HPDE6-E6E7 (cell line): ENCODE data around the gene ZBTB38.

Experiments used
- DNase-seq: peaks from one replicate; pipeline ENCODE4 v3.0.0; 2011; ENCODE audit warnings: missing footprints; ENCODE audit errors: extremely low spot score

The ZBTB38 gene

GRCh38 chr3:141403576-141403975 lies 35.3 kb downstream of the ZBTB38 start:
- no peak for DNase-seq

- no peak for DNase-seq
Observed at GRCh38 chr3:141405025-141405424, 36.7 kb downstream of the ZBTB38 start.

DNA sequence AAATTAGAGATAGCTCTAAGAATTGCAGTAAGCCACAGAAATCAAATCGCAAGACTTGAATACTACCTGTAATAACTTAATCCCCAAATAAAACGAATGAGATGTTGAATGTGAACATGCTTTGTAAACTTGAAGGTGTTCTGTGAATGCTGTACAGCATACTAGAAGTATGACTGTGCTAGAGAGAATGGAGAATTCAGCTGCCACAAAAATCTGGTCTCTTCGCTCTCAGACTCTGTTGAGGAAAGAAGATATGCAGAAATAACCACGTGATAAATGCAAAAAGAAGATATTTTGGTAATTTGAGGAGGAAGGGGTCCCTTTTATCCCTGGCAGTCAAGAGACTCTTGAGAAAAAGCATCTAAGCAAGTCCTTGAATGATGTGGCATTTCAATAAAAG lies 37.3 kb downstream of the ZBTB38 start:
- no peak for DNase-seq

DNA sequence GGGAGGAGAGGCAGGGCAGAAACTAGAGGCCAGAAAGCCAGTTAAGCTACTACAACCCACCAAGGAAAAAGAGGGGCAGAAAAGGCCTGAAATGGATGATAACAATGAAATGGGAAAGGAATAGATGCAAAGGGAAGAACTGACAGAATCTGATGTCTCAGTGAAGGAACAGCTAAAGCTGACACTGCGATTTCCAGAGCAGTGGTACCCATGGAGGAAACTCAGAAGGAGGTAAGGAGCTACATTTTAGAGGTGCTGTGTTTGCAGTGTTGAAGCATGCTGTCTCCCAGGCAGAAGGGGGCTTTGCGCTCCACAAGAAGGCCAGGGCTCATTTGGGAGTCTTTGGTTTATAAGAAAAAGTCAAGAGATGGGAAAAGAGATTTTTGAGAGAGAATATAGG lies 38.0 kb downstream of the ZBTB38 start:
- DNase-seq = no peak

GRCh38 chr3:141407047-141407446 lies 38.7 kb downstream of the ZBTB38 start:
- peak; percentile 63 for DNase-seq

GRCh38 chr3:141407825-141408224 lies 39.5 kb downstream of the ZBTB38 start:
- no peak for DNase-seq

GRCh38 chr3:141408596-141408995 lies 40.3 kb downstream of the ZBTB38 start:
- no peak for DNase-seq

DNA sequence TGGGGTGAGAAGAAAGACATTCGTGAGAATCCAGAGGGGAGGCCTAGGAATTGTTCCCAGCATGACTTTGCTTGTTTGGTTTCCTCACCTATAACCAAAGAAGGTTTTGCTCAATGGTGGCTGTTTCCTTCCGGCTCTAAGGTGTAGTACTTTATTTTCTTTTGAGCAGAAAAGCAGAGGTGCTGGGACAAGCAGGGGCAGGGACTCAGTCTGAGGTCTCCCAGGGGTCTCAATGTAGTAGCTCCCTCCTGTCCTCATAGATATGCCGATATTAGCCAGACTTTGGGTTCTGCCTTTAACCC lies 41.6 kb downstream of the ZBTB38 start:
- no peak for DNase-seq

DNA sequence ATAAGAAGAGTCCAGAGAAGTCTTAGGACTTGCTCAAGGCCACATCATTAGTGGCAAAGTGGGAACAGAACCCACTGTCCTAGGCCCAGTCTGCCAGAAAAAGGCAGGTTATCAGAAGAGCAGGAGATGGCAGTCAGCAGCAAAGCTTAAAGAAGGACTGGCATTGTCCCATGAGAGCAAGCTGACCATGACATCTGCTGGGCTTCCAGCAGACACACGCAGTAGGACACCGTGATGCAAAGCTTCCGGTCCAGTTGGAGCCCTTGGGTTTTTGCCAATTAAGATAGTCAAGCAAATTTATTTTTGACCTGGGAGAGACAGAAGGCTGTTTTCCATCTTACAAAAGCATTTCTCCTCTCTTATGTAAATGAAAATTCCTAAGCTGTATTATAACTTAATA lies 42.1 kb downstream of the ZBTB38 start:
- no peak for DNase-seq

- peak; percentile 44 for DNase-seq
Observed at GRCh38 chr3:141410846-141411245, 42.5 kb downstream of the ZBTB38 start.

- DNase-seq = no peak
Observed at GRCh38 chr3:141411251-141411771, 43.0 kb downstream of the ZBTB38 start.

DNA sequence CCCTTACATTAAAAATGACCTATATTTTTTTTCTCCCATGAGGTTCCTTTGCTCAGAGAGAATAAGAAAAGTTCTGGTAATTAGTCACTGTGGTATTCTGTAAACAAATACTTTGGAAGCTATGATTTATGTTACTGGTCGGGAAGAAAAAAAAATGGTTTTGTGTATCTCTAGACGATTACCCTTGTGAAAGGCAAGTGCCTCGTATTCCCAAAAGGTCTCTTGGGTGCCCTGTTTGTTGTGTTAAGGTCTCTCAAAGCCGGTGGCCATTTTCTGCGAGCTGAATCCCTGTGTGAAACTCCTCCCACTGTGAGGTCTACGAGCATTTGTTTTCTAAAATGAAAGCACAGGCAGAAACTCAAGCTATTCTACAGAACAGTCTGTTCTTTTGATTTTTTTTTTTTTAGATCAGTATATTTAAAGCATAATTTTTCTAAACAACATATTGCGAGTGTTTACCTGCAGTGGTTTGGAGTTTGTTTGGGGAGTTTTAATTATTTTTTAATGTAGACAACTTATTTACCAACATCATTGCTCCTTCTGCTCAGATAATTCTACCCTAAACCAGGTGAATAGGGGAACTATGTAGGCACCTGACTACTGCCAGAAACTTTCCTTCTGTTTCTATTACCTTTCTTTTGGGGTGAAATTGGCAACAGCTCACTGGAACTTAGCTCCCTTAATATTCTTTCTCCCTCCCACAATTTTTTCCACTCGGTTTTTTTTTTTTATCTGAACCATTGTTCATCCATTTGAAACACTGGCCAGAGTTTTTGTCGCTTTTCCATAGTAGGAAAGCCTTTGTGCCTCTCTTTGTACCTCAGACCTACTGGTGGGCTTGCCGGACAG lies 44.0 kb downstream of the ZBTB38 start:
- no peak for DNase-seq

- DNase-seq = no peak
Observed at GRCh38 chr3:141412936-141413354, 44.6 kb downstream of the ZBTB38 start.

- no peak for DNase-seq
Observed at GRCh38 chr3:141413391-141413790, 45.1 kb downstream of the ZBTB38 start.

- DNase-seq = no peak
Observed at GRCh38 chr3:141413801-141414689, 45.7 kb downstream of the ZBTB38 start.

- no peak for DNase-seq
Observed at GRCh38 chr3:141414800-141415462, 46.6 kb downstream of the ZBTB38 start.

GRCh38 chr3:141415953-141416352 lies 47.6 kb downstream of the ZBTB38 start:
- no peak for DNase-seq
